SU-DHL-6 (cell line): ENCODE data around the gene FBXO41.

Experiments
- H2AFZ ChIP-seq: fragments of 200-600 bp; sonication (generic); 2 replicates; pipeline ENCODE4 v1.6.1; 2014; ENCODE audit warnings: low read depth, mild to moderate bottlenecking, moderate library complexity, mixed read lengths, antibody characterized with exemption, low read length; ENCODE audit not compliant: severe bottlenecking
- H3F3A ChIP-seq: fragments of 200-600 bp; shearing (Covaris generic); 2 replicates; pipeline ENCODE4 v1.6.0; 2016; ENCODE audit warnings: antibody characterized with exemption, mild to moderate bottlenecking; ENCODE audit not compliant: insufficient read depth
- H3K27ac ChIP-seq: fragments of 200-600 bp; sonication (generic); 2 replicates; pipeline ENCODE4 v1.5.1; 2016; ENCODE audit warnings: low read depth, mild to moderate bottlenecking, low read length, moderate library complexity, mixed read lengths
- H3K27me3 ChIP-seq: fragments of 200-600 bp; sonication (generic), shearing (Covaris generic); 2 replicates; pipeline ENCODE4 v1.6.0; 2014; ENCODE audit warnings: mild to moderate bottlenecking, low read length
- H3K36me3 ChIP-seq: fragments of 200-600 bp; sonication (generic); 2 replicates; pipeline ENCODE4 v1.6.1; 2014; ENCODE audit warnings: mild to moderate bottlenecking, low read length, mixed read lengths
- H3K4me2 ChIP-seq: fragments of 300-600, 200-600 bp; shearing (Covaris generic), sonication (generic); 2 replicates; pipeline ENCODE4 v1.6.0; 2014; ENCODE audit warnings: low read length, low read depth, mild to moderate bottlenecking; ENCODE audit not compliant: poor library complexity, severe bottlenecking
- H3K4me3 ChIP-seq: fragments of 200-600 bp; sonication (generic); 2 replicates; pipeline ENCODE4 v1.5.1; 2014; ENCODE audit warnings: antibody characterized with exemption, low read length, mild to moderate bottlenecking, mixed read lengths; ENCODE audit not compliant: insufficient read depth, poor library complexity, severe bottlenecking
- H3K79me2 ChIP-seq: fragments of 200-600 bp; sonication (generic); 2 replicates; pipeline ENCODE4 v1.6.1; 2014; ENCODE audit warnings: mild to moderate bottlenecking, low read length, moderate library complexity; ENCODE audit not compliant: insufficient read depth
- H3K9ac ChIP-seq: fragments of 200-600 bp; sonication (generic); 2 replicates; pipeline ENCODE4 v1.7.0; 2014; ENCODE audit warnings: mild to moderate bottlenecking, low read length
- H3K9me2 ChIP-seq: fragments of 200-600 bp; sonication (generic); replicated peaks from 2 replicates; pipeline ENCODE4 v1.6.1; 2014; ENCODE audit warnings: low read length; ENCODE audit not compliant: insufficient read depth
- H3K9me3 ChIP-seq: fragments of 200-600 bp; sonication (generic); 2 replicates; pipeline ENCODE4 v1.6.1; 2014; ENCODE audit warnings: low read length, mixed read lengths; ENCODE audit not compliant: insufficient read depth
- H4K20me1 ChIP-seq: fragments of 200-600 bp; sonication (generic); 2 replicates; pipeline ENCODE4 v1.6.1; 2014; ENCODE audit warnings: low read depth, mild to moderate bottlenecking, antibody characterized with exemption, low read length, moderate library complexity, mixed read lengths
- CTCF ChIP-seq: fragments of 200-600 bp; sonication (generic); IDR thresholded peaks from one replicate; pipeline ENCODE4 v1.5.1; 2017; ENCODE audit warnings: antibody characterized with exemption, mild to moderate bottlenecking, low read length, moderate library complexity; ENCODE audit not compliant: insufficient read depth, poor library complexity, severe bottlenecking
- EZH2phosphoT487 ChIP-seq: fragments of 200-600 bp; sonication (generic), shearing (Covaris generic); conservative IDR thresholded peaks from 2 replicates; pipeline ENCODE4 v1.6.1; 2018; ENCODE audit warnings: mild to moderate bottlenecking, antibody characterized with exemption, low read length, moderate library complexity, mixed read lengths

FBXO41 gene

GRCh38 chr2:73238976-73239375, 45.3 kb downstream of the FBXO41 start:
- TF ChIP-seq CTCF = no peak
- no peak for TF ChIP-seq EZH2phosphoT487
- Histone ChIP-seq H4K20me1 (peaks cover 37% of the 10 kb centered on the region; the same call in 1 of the 2 replicates), H3K27ac (no peak overlapping the region), H3K27me3 (no peaks in the 10 kb centered on the region), H3K9me3 (no peaks in the 10 kb centered on the region), H3K9ac (no peak overlapping the region), H3K79me2 (peaks cover 95% of the 10 kb centered on the region), H3K9me2 (no peaks in the 10 kb centered on the region), H2AFZ (no peak overlapping the region), H3F3A (no peaks in the 10 kb centered on the region), H3K4me3 (no peak overlapping the region), H3K36me3 (peaks cover 35% of the 10 kb centered on the region; the same call in 1 of the 2 replicates), H3K4me2 (no peak overlapping the region)

- no peak overlapping the region for H2AFZ ChIP-seq
- no peaks in the 10 kb centered on the region for H3K27me3 ChIP-seq
- H3K9ac ChIP-seq = no peak overlapping the region
- peaks cover 36% of the 10 kb centered on the region; the same call in 1 of the 2 replicates for H4K20me1 ChIP-seq
- no peaks in the 10 kb centered on the region for H3K9me3 ChIP-seq
- H3K9me2 ChIP-seq = no peaks in the 10 kb centered on the region
- TF ChIP-seq CTCF = no peak
- TF ChIP-seq EZH2phosphoT487 = no peak
- peaks cover 33% of the 10 kb centered on the region; the same call in 1 of the 2 replicates for H3K36me3 ChIP-seq
- H3F3A ChIP-seq = peaks cover 5% of the 10 kb centered on the region; the same call in 1 of the 2 replicates
- H3K4me2 ChIP-seq = no peak overlapping the region
- H3K27ac ChIP-seq = no peak overlapping the region
- H3K4me3 ChIP-seq = no peak overlapping the region
- H3K79me2 ChIP-seq = peaks cover 88% of the 10 kb centered on the region
Measured at GRCh38 chr2:73238149-73238548, 46.1 kb downstream of the FBXO41 start.

- H4K20me1 ChIP-seq = peaks cover 29% of the 10 kb centered on the region; the same call in 1 of the 2 replicates
- H3K27ac ChIP-seq = no peak overlapping the region
- peak overlapping the region; percentile 78 for H3K4me2 ChIP-seq
- H3K9ac ChIP-seq = no peak overlapping the region
- no peak overlapping the region for H2AFZ ChIP-seq
- H3K36me3 ChIP-seq = peaks cover 26% of the 10 kb centered on the region; the same call in 1 of the 2 replicates
- peaks cover 5% of the 10 kb centered on the region; the same call in 1 of the 2 replicates for H3F3A ChIP-seq
- no peaks in the 10 kb centered on the region for H3K9me3 ChIP-seq
- no peaks in the 10 kb centered on the region for H3K9me2 ChIP-seq
- TF ChIP-seq EZH2phosphoT487 = no peak
- no peak for TF ChIP-seq CTCF
- H3K79me2 ChIP-seq = peaks cover 80% of the 10 kb centered on the region
- no peaks in the 10 kb centered on the region for H3K27me3 ChIP-seq
- no peak overlapping the region for H3K4me3 ChIP-seq
Measured at GRCh38 chr2:73237168-73237567, 47.1 kb downstream of the FBXO41 start.
